Measurements from ENCODE around the gene SLIT1.

SLIT1 gene

GRCh38 chr10:96949039-96949683 lies 236.6 kb downstream of the SLIT1 start:
- DNase-seq, result no peak

Measured in bone marrow (tissue), 2 donors.